HepG2 (cell line): ENCODE data around the gene COG5. TPM values are rescaled to one million over a fixed set of nuclear protein-coding genes. Genes with fewer than 3 reads are reported as not detected.

Experiments
- ARNTL ChIP-seq: sonication (generic); formaldehyde crosslinking; IDR thresholded peaks from 2 replicates; pipeline ENCODE4 v1.4.0; 2020; ENCODE audit warnings: mild to moderate bottlenecking, missing genetic modification reagents
- CENPX ChIP-seq: sonication (generic); formaldehyde crosslinking; IDR thresholded peaks from 2 replicates; pipeline ENCODE4 v1.9.0; 2021; ENCODE audit warnings: mild to moderate bottlenecking, missing genetic modification reagents, moderate library complexity
- ERF ChIP-seq: IDR thresholded peaks from 2 replicates; pipeline ENCODE4 v1.6.1; 2018; ENCODE audit warnings: missing biosample characterization, missing genetic modification reagents
- GLI4 ChIP-seq: sonication (generic); formaldehyde crosslinking; IDR thresholded peaks from 2 replicates; pipeline ENCODE4 v1.5.1; 2020; ENCODE audit warnings: missing genetic modification reagents, mild to moderate bottlenecking, moderate library complexity, borderline replicate concordance
- GTF2F1 ChIP-seq: fragments of 150-350 bp; IDR thresholded peaks from 2 replicates; pipeline ENCODE4 v1.6.1; 2014; ENCODE audit warnings: low read length
- HDAC2 ChIP-seq: sonication (generic); formaldehyde crosslinking; IDR thresholded peaks from 2 replicates; pipeline ENCODE4 v1.4.0; 2020; ENCODE audit warnings: missing genetic modification reagents
- HMG20A ChIP-seq: IDR thresholded peaks from 2 replicates; pipeline ENCODE4 v1.6.1; 2016; ENCODE audit warnings: borderline replicate concordance
- POLR2G ChIP-seq: fragments of 200-400 bp; formaldehyde crosslinking; IDR thresholded peaks from 2 replicates; pipeline ENCODE4 v1.6.1; 2018; ENCODE audit warnings: mild to moderate bottlenecking, low read depth, low read length, moderate library complexity
- SKI ChIP-seq: fragments of 450-650 bp; IDR thresholded peaks from one replicate; pipeline ENCODE4 v1.6.1; 2018; ENCODE audit warnings: mild to moderate bottlenecking; ENCODE audit not compliant: partially characterized antibody
- SMAD9 ChIP-seq: sonication (generic); formaldehyde crosslinking; IDR thresholded peaks from 2 replicates; pipeline ENCODE4 v1.5.1; 2020; ENCODE audit warnings: mild to moderate bottlenecking, missing genetic modification reagents
- SOX6 ChIP-seq, 2 experiments: fragments of 450-650 bp in 1 of 2; sonication (generic) in 1 of 2; formaldehyde crosslinking in 1 of 2; IDR thresholded peaks; 2 replicates each; pipeline versions ENCODE4 v1.4.0 to v1.6.1; 2017 to 2020; ENCODE audit warnings: antibody characterized with exemption in 1 of 2, mild to moderate bottlenecking in 1 of 2, missing genetic modification reagents in 1 of 2
- TOE1 ChIP-seq: sonication (generic); formaldehyde crosslinking; IDR thresholded peaks from 2 replicates; pipeline ENCODE4 v1.4.0; 2020; ENCODE audit warnings: mild to moderate bottlenecking, missing genetic modification reagents
- ZNF24 ChIP-seq: fragments of 450-650 bp; IDR thresholded peaks from 2 replicates; pipeline ENCODE4 v1.6.1; 2017; ENCODE audit warnings: antibody characterized with exemption, mild to moderate bottlenecking
- ZNF761 ChIP-seq: sonication (generic); formaldehyde crosslinking; conservative IDR thresholded peaks from 2 replicates; pipeline ENCODE4 v1.4.0; 2020; ENCODE audit warnings: mild to moderate bottlenecking, missing genetic modification reagents
- polyA plus RNA-seq, 8 experiments: library from polyadenylated mRNA; depleted of rRNA in 3 of 8; stranded (reverse) in 7 of 8; unstranded in 1 of 8; fragments of >200 nt; fragmentation: Illumina TruSeq in 4 of 8; extraction: Trizol in 4 of 8; gene quantifications; 2 replicates each; pipeline versions ENCODE4 v1.2.1 to v1.2.3, GENCODE V29; 2011 to 2016; ENCODE audit warnings: low read depth in 4 of 8, missing spikeins in 1 of 8, mixed read lengths in 1 of 8; ENCODE audit not compliant: insufficient read depth in 1 of 8
- total RNA-seq, 5 experiments: library from RNA; depleted of rRNA; stranded (reverse); fragments of >200 nt; fragmentation: Illumina TruSeq; extraction: Trizol; gene quantifications; 2 replicates each; pipeline ENCODE4 v1.2.3, GENCODE V29; 2016; ENCODE audit warnings: low read depth in 1 of 5
- TF ChIP-seq, protein P1 (sequence below): sonication (generic); formaldehyde crosslinking; IDR thresholded peaks from 2 replicates; pipeline ENCODE4 v1.5.0; 2020; ENCODE audit warnings: mild to moderate bottlenecking, missing genetic modification reagents
- TF ChIP-seq, protein P2 (sequence below): sonication (generic); formaldehyde crosslinking; IDR thresholded peaks from 2 replicates; pipeline ENCODE4 v1.9.0; 2021; ENCODE audit warnings: mild to moderate bottlenecking, missing genetic modification reagents
- TF ChIP-seq, protein P3 (sequence below): sonication (generic); formaldehyde crosslinking; IDR thresholded peaks from 2 replicates; pipeline ENCODE4 v1.4.0; 2020; ENCODE audit warnings: missing genetic modification reagents

Gene COG5
- total and polyA plus RNA-seq, 2 of the 13 experiments (the other 11 are each of a cell fraction or from before 2014, with no cell fraction given) = 20.4 to 31.3 TPM

DNA sequence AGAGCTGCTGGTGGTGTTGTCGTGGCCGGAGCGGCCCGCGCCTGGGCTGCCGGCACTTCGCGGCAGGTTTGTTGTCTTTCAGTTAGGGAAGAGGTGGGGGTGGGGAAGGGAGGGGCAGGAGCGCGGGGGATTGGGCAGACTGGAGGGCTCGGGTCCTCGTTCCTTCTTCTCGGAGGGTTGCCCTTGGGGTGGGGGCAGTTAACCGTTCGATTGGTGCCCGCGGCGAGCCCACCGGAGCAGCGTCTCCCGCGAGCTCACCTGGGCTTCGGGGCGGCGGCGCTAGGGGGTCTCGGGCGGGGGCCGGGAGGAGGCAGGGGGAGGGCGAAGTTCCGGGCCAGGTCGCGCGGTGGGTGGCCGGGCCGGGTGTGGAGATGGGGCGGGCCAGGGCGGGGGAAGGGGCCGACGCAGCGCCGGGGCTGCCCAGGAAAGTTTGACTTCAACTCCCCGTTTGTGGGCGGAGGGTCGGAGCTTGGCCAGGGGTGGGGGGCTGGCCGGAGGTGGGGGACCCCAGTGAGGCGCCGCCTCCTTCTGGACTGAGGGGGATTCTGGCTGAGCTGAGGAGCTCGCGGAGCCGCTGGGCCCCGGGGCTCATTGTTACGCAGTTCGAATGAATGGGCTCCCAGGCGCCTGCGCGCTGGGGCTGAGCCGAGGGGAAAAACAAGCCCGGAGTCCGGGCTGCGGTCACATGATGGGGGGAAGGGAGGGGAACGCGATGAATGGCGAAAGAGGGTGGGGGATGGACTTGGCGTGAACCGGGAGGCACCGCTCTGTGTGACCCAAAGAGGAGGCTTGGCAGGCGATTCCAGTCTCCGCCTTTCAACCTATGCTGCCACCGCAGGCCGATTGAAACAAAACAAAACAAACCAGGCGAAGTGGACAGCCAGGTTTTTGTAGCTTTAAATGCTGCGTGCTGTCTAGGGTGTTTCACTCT, 394.3 kb downstream of the COG5 start (continued):
- TF ChIP-seq POLR2G (peak; percentile 76), SMAD9 (CRISPR knock-in tag) (no peak), SOX6 (IDR thresholded peaks at IDR 0.05) (no peak), SOX6 (CRISPR knock-in tag; IDR thresholded peaks at IDR 0.05) (peak; percentile 83), ZNF761 (CRISPR knock-in tag) (no peak), HMG20A (CRISPR knock-in tag) (peak; percentile 34; the same call in 1 of the 2 replicates), SKI (no peak), ERF (CRISPR knock-in tag) (peak; percentile 75), GTF2F1 (no peak), CENPX (CRISPR knock-in tag) (no peak), GLI4 (CRISPR knock-in tag) (no peak), HDAC2 (CRISPR knock-in tag) (peak; percentile 69; the same call in 1 of the 2 replicates), TOE1 (CRISPR knock-in tag) (no peak), ARNTL (CRISPR knock-in tag) (0 out of 2 replicates have a peak, but pooled peaks have one; percentile 37), ZNF24 (no peak)
- TF ChIP-seq, protein P1, sequence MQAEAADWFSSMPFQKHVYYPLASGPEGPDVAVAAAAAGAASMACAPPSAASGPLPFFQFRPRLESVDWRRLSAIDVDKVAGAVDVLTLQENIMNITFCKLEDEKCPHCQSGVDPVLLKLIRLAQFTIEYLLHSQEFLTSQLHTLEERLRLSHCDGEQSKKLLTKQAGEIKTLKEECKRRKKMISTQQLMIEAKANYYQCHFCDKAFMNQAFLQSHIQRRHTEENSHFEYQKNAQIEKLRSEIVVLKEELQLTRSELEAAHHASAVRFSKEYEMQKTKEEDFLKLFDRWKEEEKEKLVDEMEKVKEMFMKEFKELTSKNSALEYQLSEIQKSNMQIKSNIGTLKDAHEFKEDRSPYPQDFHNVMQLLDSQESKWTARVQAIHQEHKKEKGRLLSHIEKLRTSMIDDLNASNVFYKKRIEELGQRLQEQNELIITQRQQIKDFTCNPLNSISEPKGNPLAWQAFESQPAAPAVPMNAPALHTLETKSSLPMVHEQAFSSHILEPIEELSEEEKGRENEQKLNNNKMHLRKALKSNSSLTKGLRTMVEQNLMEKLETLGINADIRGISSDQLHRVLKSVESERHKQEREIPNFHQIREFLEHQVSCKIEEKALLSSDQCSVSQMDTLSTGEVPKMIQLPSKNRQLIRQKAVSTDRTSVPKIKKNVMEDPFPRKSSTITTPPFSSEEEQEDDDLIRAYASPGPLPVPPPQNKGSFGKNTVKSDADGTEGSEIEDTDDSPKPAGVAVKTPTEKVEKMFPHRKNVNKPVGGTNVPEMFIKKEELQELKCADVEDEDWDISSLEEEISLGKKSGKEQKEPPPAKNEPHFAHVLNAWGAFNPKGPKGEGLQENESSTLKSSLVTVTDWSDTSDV (CRISPR knock-in tag) = peak; percentile 35; the same call in 1 of the 2 replicates
- TF ChIP-seq, protein P2, sequence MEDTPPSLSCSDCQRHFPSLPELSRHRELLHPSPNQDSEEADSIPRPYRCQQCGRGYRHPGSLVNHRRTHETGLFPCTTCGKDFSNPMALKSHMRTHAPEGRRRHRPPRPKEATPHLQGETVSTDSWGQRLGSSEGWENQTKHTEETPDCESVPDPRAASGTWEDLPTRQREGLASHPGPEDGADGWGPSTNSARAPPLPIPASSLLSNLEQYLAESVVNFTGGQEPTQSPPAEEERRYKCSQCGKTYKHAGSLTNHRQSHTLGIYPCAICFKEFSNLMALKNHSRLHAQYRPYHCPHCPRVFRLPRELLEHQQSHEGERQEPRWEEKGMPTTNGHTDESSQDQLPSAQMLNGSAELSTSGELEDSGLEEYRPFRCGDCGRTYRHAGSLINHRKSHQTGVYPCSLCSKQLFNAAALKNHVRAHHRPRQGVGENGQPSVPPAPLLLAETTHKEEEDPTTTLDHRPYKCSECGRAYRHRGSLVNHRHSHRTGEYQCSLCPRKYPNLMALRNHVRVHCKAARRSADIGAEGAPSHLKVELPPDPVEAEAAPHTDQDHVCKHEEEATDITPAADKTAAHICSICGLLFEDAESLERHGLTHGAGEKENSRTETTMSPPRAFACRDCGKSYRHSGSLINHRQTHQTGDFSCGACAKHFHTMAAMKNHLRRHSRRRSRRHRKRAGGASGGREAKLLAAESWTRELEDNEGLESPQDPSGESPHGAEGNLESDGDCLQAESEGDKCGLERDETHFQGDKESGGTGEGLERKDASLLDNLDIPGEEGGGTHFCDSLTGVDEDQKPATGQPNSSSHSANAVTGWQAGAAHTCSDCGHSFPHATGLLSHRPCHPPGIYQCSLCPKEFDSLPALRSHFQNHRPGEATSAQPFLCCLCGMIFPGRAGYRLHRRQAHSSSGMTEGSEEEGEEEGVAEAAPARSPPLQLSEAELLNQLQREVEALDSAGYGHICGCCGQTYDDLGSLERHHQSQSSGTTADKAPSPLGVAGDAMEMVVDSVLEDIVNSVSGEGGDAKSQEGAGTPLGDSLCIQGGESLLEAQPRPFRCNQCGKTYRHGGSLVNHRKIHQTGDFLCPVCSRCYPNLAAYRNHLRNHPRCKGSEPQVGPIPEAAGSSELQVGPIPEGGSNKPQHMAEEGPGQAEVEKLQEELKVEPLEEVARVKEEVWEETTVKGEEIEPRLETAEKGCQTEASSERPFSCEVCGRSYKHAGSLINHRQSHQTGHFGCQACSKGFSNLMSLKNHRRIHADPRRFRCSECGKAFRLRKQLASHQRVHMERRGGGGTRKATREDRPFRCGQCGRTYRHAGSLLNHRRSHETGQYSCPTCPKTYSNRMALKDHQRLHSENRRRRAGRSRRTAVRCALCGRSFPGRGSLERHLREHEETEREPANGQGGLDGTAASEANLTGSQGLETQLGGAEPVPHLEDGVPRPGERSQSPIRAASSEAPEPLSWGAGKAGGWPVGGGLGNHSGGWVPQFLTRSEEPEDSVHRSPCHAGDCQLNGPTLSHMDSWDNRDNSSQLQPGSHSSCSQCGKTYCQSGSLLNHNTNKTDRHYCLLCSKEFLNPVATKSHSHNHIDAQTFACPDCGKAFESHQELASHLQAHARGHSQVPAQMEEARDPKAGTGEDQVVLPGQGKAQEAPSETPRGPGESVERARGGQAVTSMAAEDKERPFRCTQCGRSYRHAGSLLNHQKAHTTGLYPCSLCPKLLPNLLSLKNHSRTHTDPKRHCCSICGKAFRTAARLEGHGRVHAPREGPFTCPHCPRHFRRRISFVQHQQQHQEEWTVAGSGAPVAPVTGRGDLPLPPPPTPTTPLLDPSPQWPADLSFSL (CRISPR knock-in tag) = no peak
- TF ChIP-seq, protein P3, sequence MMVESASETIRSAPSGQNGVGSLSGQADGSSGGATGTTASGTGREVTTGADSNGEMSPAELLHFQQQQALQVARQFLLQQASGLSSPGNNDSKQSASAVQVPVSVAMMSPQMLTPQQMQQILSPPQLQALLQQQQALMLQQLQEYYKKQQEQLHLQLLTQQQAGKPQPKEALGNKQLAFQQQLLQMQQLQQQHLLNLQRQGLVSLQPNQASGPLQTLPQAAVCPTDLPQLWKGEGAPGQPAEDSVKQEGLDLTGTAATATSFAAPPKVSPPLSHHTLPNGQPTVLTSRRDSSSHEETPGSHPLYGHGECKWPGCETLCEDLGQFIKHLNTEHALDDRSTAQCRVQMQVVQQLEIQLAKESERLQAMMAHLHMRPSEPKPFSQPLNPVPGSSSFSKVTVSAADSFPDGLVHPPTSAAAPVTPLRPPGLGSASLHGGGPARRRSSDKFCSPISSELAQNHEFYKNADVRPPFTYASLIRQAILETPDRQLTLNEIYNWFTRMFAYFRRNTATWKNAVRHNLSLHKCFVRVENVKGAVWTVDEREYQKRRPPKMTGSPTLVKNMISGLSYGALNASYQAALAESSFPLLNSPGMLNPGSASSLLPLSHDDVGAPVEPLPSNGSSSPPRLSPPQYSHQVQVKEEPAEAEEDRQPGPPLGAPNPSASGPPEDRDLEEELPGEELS = peak; percentile 77
